HG03066 (cell line): Measurements from ENCODE around the gene RHOBTB3.
A peak's percentile ranks its signal among the peaks of the same experiment; 100 is the strongest.
"Not testable (repeated sequence)": the region's sequence is repeated elsewhere in the genome, so short reads cannot be mapped to it uniquely, and the experiment has no call there.

Source experiments
- ATAC-seq: cut with Tn5 transposase; IDR thresholded peaks from one replicate; pipeline ENCODE4 v1.9.1; 2021; ENCODE audit warnings: low read depth; ENCODE audit not compliant: unreplicated experiment

RHOBTB3 gene

DNA sequence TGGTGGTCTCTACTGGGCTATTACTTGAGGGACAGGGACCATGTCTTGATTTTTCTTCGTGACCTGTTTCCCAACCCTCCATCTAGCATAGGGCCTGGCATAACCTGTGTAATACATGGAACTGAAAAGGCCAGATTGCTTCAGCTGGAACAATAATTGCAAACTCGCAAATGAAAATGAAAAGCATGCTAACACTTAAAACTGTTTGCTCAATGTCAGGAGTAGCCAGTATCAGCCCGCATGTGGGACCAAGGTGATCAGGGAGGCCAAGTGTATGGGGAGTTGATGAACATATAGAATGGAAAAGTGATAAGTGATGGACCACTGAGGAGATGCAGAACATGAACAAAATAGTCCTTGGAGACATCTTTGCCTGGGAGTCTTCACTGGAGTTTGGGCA lies 66.2 kb downstream of the RHOBTB3 start:
- ATAC-seq, result no peak

DNA sequence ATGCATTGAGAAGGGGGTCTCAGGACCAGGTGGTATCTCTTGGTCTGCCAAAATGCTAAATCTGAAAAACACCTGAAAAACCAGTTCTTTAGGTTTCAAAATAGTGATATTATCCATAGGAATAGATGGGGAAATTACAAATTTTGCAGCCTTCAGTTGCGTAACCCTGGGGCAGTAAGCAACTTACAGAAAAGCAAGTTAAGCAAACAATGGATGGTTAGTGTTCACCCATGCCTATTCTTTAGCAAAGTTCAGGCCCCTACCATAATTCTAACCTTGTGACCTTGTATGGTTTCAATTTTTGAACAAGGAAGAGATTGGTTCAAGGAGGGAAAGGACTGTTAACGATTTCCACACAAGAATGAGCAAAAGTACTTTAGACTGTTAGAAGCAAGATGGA lies 66.9 kb downstream of the RHOBTB3 start:
- ATAC-seq, result no peak

DNA sequence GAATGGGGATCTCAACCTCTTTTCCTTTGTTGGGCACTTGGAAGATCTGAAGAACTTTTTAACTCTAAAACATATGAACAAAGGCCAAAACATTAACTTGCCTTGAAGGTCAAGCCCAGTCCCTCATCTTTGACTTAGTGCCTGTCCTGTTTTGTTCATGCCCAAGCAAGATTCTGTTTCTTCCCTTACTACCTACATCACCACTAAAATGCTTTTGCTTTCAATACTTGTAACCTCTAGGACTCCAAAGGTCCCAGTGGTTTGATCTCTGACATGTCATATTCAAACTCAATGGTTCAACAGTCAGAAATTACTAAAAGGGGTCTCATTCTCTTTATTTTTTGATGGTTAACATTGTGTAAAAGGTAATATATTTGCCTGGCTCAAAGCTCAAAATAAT lies 67.4 kb downstream of the RHOBTB3 start:
- no peak for ATAC-seq

DNA sequence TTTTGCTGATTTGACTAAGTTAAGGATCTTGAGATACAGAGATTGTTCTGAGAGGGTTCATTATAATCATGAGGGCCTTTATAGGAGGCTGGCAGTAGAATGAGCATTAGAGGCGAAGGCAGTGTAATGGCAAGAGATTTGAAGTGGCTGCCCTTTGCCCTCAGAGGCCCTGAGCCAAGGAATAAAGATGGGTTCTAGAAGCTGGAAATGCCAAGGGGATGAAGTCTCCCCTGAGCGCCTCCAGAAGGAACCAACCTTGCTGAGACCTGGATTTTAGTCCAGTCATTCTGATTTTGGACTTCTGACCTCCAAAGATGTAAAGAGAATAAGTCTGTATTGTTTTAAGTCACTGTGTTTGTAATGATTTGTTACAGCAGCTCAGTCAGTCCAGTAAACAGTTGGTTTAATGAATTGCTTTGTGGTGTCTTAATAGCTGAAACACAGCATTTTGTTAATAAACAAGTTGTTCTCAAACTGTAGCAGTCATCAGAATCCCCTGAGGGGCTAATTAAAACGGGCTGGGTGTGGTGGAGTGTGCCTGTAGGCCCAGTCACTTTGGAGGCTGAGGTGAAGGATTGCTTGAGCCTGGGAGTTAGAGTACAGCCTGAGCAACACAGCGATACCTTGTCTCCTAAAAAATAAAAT lies 68.2 kb downstream of the RHOBTB3 start:
- no peak for ATAC-seq

DNA sequence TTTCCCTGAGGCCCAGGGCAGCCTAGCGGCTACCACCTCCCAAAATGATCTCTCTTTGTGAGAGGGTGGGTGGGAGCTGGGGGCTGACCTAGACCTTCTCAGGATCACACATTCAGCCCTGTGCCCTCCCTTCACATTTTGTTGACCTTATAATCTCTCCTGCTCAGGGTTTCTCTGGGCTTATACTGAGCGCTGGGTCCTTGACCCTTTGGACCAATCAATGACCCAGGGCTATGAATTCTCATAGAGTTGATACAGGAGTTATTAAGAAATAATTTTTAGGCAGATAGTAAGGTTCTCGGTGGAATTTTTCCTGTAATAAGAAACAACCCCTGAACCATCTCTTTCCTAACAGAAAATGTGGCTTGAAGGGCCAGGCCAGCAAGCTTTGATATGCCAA lies 69.4 kb downstream of the RHOBTB3 start:
- no peak for ATAC-seq

DNA sequence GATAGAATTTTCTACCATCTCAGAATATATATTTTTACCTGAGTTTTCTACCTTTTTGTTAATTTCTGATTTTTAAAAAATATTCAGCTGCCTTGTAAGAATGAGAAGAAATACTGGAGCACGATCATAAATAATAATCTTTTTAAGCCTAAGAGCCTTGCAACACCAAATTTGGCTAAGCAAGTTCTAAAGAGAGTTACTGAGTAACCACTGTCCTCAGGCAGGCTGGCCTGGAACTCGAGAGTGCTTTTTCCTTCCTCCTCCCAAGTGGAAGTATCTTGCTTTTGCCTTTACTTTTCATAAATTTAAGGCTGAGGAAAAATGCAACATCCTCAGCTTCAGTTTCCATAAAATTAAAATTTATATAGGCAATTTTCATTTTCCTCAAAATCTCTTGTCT lies 70.4 kb downstream of the RHOBTB3 start:
- no peak for ATAC-seq

DNA sequence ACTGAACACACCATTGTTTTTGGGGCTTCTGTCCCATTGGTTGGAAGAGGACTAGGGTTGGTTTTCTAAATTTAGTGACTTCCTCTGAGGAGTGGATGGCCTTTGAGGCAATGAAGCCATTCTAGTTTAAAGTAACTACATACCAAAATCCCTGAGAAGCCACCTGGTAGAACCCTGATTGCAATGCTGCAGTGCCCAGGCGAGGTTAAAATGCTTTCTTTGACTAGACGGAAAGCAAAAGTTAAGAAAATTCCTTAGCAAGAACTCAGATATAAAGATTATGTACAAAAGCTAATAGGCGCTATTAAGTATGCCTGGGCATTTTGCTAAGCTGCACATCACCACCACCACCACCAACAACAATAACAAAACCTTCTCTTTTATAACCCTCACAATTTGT lies 70.8 kb downstream of the RHOBTB3 start:
- no peak for ATAC-seq

DNA sequence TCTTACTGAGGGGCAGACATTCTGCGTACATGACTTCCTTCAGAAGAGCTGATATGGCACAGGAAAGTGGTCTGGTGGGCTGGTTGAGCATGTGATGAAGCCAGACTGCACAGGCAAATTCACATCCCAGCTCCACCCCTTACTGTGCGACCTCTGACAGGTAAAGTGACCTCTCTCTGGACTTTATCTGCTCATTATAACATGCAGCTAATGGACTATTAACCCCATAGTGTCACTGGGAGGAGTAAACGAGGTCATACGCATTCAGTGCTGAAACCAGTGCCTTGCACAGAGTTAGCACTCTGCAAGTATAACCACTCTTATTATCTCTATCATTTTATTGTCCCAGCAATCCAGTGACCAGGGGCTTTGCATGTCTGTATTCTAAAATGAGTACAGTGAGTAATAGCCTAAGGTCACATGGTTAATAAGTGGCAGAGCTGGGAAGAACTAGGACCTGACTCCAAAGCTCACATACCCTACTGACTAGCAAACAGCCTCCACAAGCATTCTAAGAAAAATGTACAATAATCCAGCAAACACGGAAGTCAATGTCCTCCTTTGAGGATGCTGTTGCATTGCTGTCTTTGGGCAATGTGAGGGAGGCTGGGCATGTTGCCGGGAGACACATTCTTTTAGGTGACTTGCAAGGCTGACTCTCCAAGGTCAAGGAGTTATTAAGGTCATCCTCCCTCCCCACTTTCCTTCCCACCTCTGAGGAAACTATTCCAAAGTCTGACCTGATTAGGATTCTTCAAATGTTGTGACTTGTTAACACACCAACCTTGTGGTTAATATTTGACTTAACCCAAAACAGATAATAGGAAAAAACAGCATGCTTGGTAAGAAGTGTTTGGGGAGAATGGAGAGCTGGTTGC lies 72.4 kb downstream of the RHOBTB3 start:
- ATAC-seq, result no peak

DNA sequence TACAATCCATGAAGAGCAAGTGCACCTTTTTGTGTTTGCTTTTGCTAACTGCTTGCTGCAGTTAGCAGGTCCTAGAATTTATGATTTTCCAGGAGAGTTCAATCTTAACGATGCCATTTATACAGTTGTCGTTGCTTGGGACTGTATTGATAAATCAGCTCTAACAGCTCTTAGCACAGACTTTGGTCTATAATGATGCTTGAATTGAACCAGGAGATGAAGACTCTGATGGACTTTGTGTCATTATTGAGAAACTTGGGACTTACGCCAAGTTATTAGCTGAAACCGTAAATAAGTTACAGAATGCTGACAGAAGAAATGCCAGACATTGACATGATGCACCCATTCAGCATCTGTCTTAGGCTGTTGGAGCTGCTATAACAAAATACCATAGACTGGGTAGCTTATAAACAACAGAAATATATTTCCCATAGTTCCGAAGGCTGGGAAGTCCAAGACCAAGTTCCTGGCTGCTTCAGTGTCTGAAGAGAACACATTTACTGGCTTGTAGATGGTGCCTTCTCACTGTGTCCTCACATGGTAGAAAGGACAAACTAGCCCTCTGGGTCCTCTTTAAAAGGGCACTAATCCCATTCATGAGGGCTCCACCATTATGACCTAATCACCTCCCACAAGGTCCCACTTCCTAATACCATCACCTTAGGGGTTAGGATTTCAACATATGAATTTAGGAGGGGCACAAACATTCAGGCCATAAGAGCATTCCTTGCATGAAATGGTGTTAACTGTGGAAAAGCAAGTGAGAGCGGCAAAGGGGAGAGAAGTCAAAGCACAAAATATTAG lies 73.8 kb downstream of the RHOBTB3 start:
- ATAC-seq, result no peak

DNA sequence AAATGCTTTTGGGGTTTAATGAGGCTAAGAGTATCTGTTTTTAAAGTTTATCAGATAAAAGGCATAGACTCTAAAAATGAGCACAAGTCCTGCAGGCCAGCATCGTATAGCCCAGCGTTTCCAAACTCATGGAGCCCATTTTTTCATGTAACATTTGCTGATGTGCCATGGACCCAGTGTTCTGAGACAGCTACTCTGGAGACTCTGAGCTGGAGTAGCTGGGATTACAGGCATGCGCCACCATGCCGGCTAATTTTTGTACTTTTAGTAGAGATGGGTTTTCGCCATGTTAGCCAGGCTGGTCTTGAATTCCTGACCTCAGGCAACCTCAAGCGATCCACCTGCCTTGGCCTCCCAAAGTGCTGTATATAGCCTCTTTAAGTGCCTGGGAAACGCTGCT lies 75.6 kb downstream of the RHOBTB3 start:
- no peak for ATAC-seq

DNA sequence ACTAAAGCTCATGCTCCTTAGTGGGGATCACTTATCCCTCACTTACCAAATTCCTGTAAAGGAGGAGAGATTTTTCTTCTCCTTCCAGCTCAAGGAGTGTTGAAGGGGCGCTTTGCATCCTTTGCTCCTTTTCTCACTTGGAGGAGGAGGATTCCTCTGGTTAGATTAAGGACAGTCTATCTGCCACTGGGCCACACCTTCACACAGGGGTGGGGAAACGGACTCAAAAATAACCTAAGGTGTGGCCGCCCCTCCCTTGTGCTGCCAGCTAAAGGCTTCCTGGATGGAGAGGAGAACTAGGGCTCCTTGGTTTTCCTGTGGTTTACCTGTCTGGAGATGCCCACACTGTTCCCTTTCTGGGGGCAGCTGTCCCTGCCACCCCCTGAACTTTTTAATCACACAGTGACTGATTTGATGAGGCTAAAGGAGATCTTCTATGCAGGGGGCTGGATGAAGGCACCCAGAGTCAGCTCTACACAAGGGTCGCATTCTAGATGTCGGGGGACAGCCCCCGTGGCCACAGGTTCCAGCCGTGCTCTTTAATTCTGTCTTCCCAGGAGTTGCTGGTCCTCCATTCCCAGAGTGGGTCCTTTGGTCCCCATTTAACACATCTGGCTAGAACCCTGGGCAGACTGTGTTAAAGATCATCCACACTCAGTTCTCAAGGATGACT lies 77.0 kb downstream of the RHOBTB3 start:
- ATAC-seq, result no peak

DNA sequence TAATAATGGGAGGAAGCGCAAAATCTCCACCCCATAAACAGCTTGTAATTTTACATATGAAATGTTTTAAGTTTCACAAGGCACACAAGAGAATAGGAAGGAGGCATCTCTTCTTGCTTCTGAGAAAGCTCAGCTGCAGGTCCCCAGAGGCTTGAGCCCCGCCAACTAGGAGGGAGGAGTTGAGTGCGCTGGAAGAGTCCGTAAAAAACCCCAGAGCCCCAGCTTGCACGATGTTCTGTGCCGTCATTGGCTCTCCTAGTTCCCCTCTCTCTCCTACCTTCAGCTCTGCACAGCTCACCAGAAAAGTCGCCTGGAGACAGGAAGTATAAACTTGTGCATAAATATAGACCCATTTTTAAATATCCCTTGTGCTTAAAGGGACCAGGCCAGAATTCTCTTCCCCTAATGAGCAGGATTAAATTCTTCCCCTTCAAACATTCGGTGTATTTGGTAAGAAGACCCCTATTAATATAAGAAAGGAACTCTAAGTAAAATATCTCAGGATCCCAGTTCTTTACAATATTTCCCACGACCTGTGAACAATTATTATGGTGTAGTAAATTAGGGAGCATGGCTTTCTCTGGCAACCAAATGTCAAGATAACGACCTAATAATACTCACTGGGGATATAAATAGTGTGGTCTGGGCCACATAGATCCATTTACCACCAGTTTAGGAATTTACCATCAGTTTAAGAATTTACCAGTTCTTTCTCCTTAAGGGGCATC lies 77.7 kb downstream of the RHOBTB3 start:
- ATAC-seq, result peak; percentile 99

DNA sequence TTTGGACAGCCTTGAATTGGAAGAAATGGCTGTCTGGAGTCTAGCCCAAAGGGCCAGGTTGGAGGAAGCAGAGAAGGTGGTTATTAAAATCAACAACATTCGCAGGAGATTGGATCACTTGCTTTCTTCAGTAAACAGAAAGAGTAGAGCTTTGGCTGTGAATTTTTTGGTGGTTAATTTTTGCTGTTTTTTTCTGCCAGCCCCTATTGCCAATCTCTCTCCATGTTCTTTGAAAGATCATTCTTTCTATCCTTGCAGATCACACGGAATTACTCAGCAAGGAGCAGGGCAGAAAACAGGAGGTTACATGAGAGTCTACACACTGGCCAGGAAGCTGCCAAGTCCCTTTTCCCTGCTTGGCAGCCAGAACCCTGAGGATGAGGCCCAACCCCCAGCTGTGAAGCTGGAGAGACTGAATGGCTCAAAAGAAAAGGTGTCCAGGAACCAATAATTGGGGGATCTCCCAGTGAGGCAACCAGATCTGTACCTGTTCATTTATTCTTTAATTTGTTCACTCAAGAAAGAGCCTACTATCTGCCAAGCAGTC lies 78.4 kb downstream of the RHOBTB3 start:
- ATAC-seq, result no peak

DNA sequence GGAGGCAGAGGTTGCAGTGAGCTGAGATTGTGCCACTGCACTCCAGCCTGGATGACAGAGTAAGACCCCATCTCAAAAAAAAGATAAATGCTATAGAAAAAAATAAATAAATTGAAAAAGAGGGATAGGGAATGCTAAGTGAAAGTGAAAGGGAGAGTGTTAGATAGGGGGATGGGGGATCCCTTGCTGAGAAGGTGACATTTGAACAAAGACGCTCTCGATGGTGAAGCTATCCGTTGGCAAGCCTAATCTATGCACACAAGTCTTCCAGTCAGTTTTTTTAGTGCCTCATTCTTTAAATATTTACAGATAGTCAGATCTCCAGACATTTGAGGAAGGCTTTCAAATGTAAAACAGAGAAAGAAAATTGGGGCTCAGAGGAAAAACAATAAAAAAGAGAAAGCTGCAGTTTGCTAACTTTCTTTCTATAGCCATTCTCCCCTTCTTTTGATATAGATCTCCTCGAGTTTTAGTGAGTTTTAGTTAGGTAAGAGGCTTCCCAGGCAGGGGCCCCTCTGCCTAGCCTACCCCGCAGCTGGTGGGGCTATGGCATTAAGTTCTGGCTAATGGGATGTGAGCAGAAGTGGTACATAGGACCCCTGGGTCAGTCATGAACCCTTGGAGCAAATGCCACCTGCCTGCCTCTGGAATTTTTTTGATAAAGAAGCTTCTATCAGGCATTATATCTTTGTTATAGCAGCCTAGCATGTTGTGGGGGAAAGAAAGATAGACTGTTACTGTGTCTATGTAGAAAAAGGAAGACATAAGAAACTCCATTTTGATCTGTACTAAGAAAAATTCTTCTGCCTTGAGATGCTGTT lies 79.4 kb downstream of the RHOBTB3 start:
- ATAC-seq, result no peak

DNA sequence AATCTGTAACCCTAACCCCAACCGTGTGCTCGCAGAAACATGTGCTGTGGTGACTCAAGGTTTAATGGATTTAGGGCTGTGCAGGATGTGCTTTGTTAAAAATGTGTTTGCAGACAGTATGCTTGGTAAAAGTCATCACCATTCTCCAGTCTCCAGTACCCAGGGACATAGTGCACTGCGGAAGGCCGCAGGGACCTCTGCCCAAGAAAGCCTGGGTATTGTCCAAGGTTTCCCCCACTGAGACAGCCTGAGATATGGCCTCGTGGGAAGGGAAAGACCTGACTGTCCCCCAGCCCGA lies 79.9 kb downstream of the RHOBTB3 start:
- not testable (repeated sequence) for ATAC-seq

DNA sequence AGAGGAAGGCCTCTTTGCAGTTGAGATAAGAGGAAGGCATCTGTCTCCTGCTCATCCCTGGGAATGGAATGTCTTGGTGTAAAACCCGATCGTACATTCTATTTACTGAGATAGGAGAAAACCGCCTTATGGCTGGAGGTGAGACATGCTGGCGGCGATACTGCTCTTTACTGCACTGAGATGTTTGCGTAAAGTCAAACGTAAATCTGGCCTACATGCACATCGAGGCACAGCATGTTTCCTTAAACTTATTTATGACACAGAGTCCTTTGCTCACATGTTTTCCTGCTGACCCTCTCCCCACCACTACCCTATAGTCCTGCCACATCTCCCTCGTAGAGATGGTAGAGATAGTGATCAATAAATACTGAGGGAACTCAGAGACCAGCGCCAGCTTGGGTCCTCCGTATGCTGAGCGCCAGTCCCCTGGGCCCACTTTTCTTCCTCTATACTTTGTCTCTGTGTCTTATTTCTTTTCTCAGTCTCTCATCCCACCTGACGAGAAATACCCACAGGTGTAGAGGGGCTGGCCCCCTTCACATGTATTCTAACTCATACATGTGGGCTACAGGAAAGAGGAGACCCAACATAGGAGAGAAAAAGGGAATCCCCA lies 80.4 kb downstream of the RHOBTB3 start:
- ATAC-seq, result not testable (repeated sequence)

DNA sequence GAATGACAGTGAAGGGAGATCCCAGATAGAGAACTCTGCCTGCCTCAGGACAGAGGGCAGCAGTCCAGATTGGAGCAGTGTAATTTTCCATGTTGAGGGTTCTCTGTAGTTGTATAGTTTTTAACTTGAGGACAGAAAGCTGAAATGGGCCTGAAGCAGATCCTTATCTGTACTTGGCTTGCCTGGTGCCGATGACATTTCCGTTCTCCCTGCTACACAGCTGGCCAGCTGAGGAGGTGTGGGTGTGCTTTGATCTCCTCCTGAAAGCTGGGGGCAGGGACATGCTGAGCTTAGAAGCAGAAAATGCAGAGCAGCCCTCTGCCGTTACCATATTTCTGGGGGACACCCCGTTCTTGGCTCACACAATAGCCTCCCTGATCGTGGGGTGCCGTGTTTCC lies 80.9 kb downstream of the RHOBTB3 start:
- ATAC-seq, result no peak

DNA sequence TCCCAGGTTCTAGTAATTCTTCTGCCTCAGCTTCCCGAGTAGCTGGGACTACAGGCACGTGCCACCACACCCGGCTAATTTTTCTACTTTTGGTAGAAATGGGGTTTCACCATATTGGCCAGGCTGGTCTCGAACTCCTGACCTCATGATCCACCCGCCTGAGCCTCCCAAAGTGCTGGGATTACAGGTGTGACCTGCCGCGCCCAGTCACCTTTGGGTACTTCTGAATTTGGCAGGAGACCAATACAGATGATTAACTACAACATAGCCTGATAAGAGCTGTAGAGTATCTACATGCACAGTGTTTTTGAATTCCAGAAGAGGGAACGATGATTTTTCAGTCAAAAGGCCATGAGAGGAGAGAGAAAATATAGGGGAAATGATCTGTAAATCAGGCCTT lies 81.9 kb downstream of the RHOBTB3 start:
- ATAC-seq, result not testable (repeated sequence)
